Measurements from ENCODE around the gene UPB1.

DNA sequence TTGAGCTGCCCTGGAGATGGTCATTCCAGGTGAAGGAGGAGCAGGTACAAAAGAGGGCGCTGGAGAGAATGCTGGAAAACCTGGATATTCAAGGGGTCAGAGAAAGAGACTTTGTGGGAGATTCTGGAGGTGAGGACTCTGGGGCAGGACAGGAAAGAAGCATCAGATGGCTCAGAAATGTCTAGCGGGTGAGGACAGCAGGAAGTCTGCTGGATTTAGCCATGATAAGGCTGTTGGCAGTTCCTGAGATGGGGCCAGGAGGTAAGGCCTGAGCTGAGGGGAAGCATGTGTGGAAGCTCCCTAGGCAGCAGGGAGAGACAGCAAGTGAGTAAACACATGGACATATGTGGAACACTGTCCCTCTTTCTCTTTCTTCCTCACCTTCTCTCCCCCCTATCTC, 1.5 kb downstream of the UPB1 start:
- TF ChIP-seq, protein P1, sequence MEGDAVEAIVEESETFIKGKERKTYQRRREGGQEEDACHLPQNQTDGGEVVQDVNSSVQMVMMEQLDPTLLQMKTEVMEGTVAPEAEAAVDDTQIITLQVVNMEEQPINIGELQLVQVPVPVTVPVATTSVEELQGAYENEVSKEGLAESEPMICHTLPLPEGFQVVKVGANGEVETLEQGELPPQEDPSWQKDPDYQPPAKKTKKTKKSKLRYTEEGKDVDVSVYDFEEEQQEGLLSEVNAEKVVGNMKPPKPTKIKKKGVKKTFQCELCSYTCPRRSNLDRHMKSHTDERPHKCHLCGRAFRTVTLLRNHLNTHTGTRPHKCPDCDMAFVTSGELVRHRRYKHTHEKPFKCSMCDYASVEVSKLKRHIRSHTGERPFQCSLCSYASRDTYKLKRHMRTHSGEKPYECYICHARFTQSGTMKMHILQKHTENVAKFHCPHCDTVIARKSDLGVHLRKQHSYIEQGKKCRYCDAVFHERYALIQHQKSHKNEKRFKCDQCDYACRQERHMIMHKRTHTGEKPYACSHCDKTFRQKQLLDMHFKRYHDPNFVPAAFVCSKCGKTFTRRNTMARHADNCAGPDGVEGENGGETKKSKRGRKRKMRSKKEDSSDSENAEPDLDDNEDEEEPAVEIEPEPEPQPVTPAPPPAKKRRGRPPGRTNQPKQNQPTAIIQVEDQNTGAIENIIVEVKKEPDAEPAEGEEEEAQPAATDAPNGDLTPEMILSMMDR (conservative IDR thresholded peaks at IDR 0.05; ENCODE audit: low read length), result no peak
- TF ChIP-seq EZH2phosphoT487 (IDR thresholded peaks at IDR 0.05; ENCODE audit: borderline replicate concordance), result no peak
